Sigmoid colon (tissue), 7 donors: Measurements from ENCODE around the gene TRIO. TPM values are rescaled to one million over a fixed set of nuclear protein-coding genes. Genes with fewer than 3 reads are reported as not detected.

Source experiments
- DNase-seq: peaks from one replicate; pipeline ENCODE4 v3.0.0-alpha.2; 2019
- H3K27ac ChIP-seq, 4 donors: fragments of 200-600 bp; sonication (generic); one replicate each; pipeline ENCODE4 v1.5.1; 2016 to 2019; ENCODE audit warnings: mild to moderate bottlenecking in 1 of 4
- H3K27me3 ChIP-seq, 3 donors: fragments of 200-600 bp; sonication (generic); one replicate each; pipeline ENCODE4 v1.5.1; 2019; ENCODE audit warnings: mild to moderate bottlenecking in 1 of 3
- H3K36me3 ChIP-seq, 4 donors: fragments of 200-600 bp; sonication (generic); one replicate each; pipeline ENCODE4 v1.5.1; 2016 to 2019
- H3K4me1 ChIP-seq, 4 donors: fragments of 200-600 bp; sonication (generic); one replicate each; pipeline ENCODE4 v1.5.1; 2017 to 2019
- H3K4me3 ChIP-seq, 4 donors: fragments of 200-600 bp; sonication (generic); one replicate each; pipeline ENCODE4 v1.5.1; 2017 to 2019; ENCODE audit warnings: mild to moderate bottlenecking in 2 of 4, moderate library complexity in 1 of 4
- H3K9me3 ChIP-seq, 4 donors: fragments of 200-600 bp in 3 of 4; sonication (generic) in 3 of 4; one replicate each; pipeline versions ENCODE4 v1.5.1 to v1.6.1; 2013 to 2019
- CTCF ChIP-seq, 4 experiments: fragments of 450-650 bp in 3 of 4; fragments of 200-600 bp in 1 of 4; IDR thresholded peaks; one replicate each; pipeline ENCODE4 v1.5.1; 2016 to 2019; ENCODE audit warnings: antibody characterized with exemption in 4 of 4, mild to moderate bottlenecking in 3 of 4, moderate library complexity in 2 of 4
- EP300 ChIP-seq, 4 donors: sonication (generic); formaldehyde crosslinking; IDR thresholded peaks; one replicate each; pipeline ENCODE4 v1.6.1; 2017; ENCODE audit warnings: antibody characterized with exemption in 4 of 4
- POLR2A ChIP-seq, 2 donors: fragments of 450-650 bp; IDR thresholded peaks; one replicate each; pipeline ENCODE4 v1.6.1; 2016; ENCODE audit warnings: antibody characterized with exemption in 2 of 2, mild to moderate bottlenecking in 2 of 2, moderate library complexity in 2 of 2
- POLR2AphosphoS5 ChIP-seq, 4 donors: sonication (generic); formaldehyde crosslinking; IDR thresholded peaks; one replicate each; pipeline ENCODE4 v1.6.1; 2017; ENCODE audit warnings: antibody characterized with exemption in 4 of 4
- WGBS, 2 donors: extraction: QIAGEN DNeasy Blood & Tissue Kit; methylation state at CpG; one replicate each; pipeline ENCODE4 v1.1.7; 2013; 5-methylcytosine and 5-hydroxymethylcytosine counted together
- intact Hi-C: fragments of 100-400 bp; cut with DNase I; formaldehyde crosslinking; loops from one replicate; pipeline ENCODE4 v1.15.1; 2023
- polyA plus RNA-seq, 3 donors: library from polyadenylated mRNA; stranded (reverse); fragments of 200-250 nt; gene quantifications; one replicate each; pipeline ENCODE4 v1.2.3, GENCODE V29; 2013
- total RNA-seq, 4 donors: library from RNA; depleted of rRNA; stranded (reverse); fragments of >200 nt; gene quantifications; one replicate each; pipeline ENCODE4 v1.1.0, GENCODE V29; 2016
- donor health status: healthy with polysubstance abuse.
- donor health status: Bipolar disorder and iron deficiency.
- donor health status: healthy.

The TRIO gene
- total and polyA plus RNA-seq, 7 donors = 34.8 to 300 (median 119) TPM

- no peak for TF ChIP-seq CTCF (IDR thresholded peaks at IDR 0.05)
- TF ChIP-seq EP300 (IDR thresholded peaks at IDR 0.05) = no peak
- TF ChIP-seq POLR2A (IDR thresholded peaks at IDR 0.05) = no peak
- no peak for TF ChIP-seq POLR2AphosphoS5 (IDR thresholded peaks at IDR 0.05)
- Histone ChIP-seq H3K27ac (no peak overlapping the region), H3K27me3 (no peaks in the 10 kb centered on the region), H3K36me3 (no peaks in the 10 kb centered on the region), H3K4me3 (no peak overlapping the region), H3K9me3 (no peaks in the 10 kb centered on the region), H3K4me1 (peaks cover 0 to 54% (median 35%) of the 10 kb centered on the region in 4 donors)
- intact Hi-C loops = no loop called here
- no peak for DNase-seq
- 78 to 79% methylated on average over 3 of the region's 3 CpGs for WGBS, 2 donors
Measured at GRCh38 chr5:14225173-14225834, 82.2 kb downstream of the TRIO start.

GRCh38 chr5:14226149-14226548, 83.0 kb downstream of the TRIO start:
- Histone ChIP-seq H3K9me3 (no peaks in the 10 kb centered on the region), H3K27ac (no peak overlapping the region), H3K4me1 (peaks cover 0 to 52% (median 31%) of the 10 kb centered on the region in 4 donors), H3K27me3 (no peaks in the 10 kb centered on the region), H3K36me3 (no peaks in the 10 kb centered on the region), H3K4me3 (no peak overlapping the region)
- intact Hi-C loops = no loop called here
- WGBS, 2 donors = 96 to 98% methylated on average over 4 of the region's 4 CpGs
- no peak for DNase-seq
- TF ChIP-seq POLR2A (IDR thresholded peaks at IDR 0.05) (no peak), EP300 (IDR thresholded peaks at IDR 0.05) (no peak), POLR2AphosphoS5 (IDR thresholded peaks at IDR 0.05) (no peak), CTCF (IDR thresholded peaks at IDR 0.05) (no peak)

DNA sequence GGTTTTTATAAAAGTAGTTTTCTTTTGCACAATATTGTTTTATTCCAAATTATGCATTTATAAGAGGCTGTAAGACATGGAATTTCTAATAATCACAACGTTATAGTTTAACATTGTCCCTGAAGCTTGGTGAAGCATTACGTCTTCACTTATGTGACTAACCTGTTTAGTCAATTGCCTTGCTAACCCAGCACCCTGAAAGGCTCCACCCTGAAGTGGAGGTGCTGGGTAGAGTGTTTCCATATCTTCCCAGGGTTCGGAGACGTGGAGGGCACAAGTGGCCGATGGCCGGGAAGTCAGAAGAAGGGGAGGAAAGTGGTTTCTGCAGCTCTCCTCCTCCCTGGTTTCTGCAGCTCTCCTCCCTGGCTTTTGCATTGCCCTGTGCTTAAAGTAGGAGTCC, 83.4 kb downstream of the TRIO start:
- Histone ChIP-seq H3K27ac (no peak overlapping the region), H3K36me3 (no peaks in the 10 kb centered on the region), H3K4me1 (peaks cover 0 to 54% (median 28%) of the 10 kb centered on the region in 4 donors), H3K4me3 (no peak overlapping the region), H3K9me3 (no peaks in the 10 kb centered on the region), H3K27me3 (no peaks in the 10 kb centered on the region)
- no peak for DNase-seq
- WGBS, 2 donors = 80 to 83% methylated on average over 6 of the region's 6 CpGs
- TF ChIP-seq POLR2AphosphoS5 (IDR thresholded peaks at IDR 0.05) (no peak), POLR2A (IDR thresholded peaks at IDR 0.05) (no peak), EP300 (IDR thresholded peaks at IDR 0.05) (no peak), CTCF (IDR thresholded peaks at IDR 0.05) (no peak)
- intact Hi-C loops = no loop called here

DNA sequence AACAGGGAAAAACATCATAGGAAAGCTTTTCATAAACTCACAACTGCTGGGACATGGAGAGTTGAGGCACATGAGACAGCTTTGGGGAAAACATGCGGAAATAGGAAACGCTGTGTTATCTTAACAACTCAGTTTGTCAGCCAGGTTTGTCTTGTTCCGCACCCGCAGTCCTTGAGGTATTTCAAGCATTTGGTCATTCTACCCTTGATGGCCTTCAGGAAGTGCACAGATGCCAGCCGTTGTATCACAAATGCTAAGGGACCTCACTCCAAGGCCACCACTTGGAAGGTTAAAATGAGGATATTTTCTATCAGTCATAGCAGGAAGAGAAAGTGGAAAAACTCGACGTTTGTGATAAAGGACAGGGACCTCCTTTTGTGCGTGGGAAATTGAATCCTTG, 83.8 kb downstream of the TRIO start:
- no peaks in the 10 kb centered on the region for H3K36me3 ChIP-seq
- H3K9me3 ChIP-seq = no peaks in the 10 kb centered on the region
- no peak for DNase-seq
- WGBS, 2 donors = 67 to 80% methylated on average over 8 of the region's 8 CpGs
- no peak overlapping the region for H3K27ac ChIP-seq
- intact Hi-C loops = no loop called here
- H3K4me3 ChIP-seq = no peak overlapping the region
- peaks cover 0 to 54% (median 25%) of the 10 kb centered on the region in 4 donors for H3K4me1 ChIP-seq
- TF ChIP-seq CTCF (IDR thresholded peaks at IDR 0.05) = no peak
- no peak for TF ChIP-seq POLR2AphosphoS5 (IDR thresholded peaks at IDR 0.05)
- TF ChIP-seq POLR2A (IDR thresholded peaks at IDR 0.05) = no peak
- no peak for TF ChIP-seq EP300 (IDR thresholded peaks at IDR 0.05)
- H3K27me3 ChIP-seq = no peaks in the 10 kb centered on the region

- intact Hi-C loops = no loop called here
- no peaks in the 10 kb centered on the region for H3K36me3 ChIP-seq
- H3K27ac ChIP-seq = no peak overlapping the region
- peaks cover 0 to 52% (median 24%) of the 10 kb centered on the region in 4 donors for H3K4me1 ChIP-seq
- WGBS, 2 donors = 21 to 47% methylated on average over 3 of the region's 3 CpGs
- no peaks in the 10 kb centered on the region for H3K9me3 ChIP-seq
- no peak for DNase-seq
- TF ChIP-seq EP300 (IDR thresholded peaks at IDR 0.05) (no peak), POLR2AphosphoS5 (IDR thresholded peaks at IDR 0.05) (no peak), CTCF (IDR thresholded peaks at IDR 0.05) (no peak), POLR2A (IDR thresholded peaks at IDR 0.05) (no peak)
- no peaks in the 10 kb centered on the region for H3K27me3 ChIP-seq
- no peak overlapping the region for H3K4me3 ChIP-seq
Measured at GRCh38 chr5:14227513-14227912, 84.4 kb downstream of the TRIO start.
